Dermis microvascular lymphatic vessel endothelial cell (primary cell): ENCODE measurements around the gene CAMKK1. TPM values are rescaled to one million over a fixed set of nuclear protein-coding genes. Genes with fewer than 3 reads are reported as not detected.
A peak's percentile ranks its signal among the peaks of the same experiment; 100 is the strongest.

ENCODE experiments used
- DNase-seq, 2 donors: peaks; one replicate each; pipeline versions ENCODE4 v3.0.0 to v3.0.0-alpha.2; 2010; ENCODE audit warnings: low read depth in 2 of 2
- total RNA-seq: library from RNA; depleted of rRNA; stranded (reverse); fragments of >200 nt; gene quantifications from 2 replicates; pipeline ENCODE4 v1.2.1, GENCODE V29; 2014

The CAMKK1 gene
- total RNA-seq, 1 donor from 2014 or later = 0.64 TPM

- no peak for DNase-seq
Observed at GRCh38 chr17:3897731-3898130, 4.9 kb upstream of the CAMKK1 start.

GRCh38 chr17:3896968-3897235 is 4.0 kb upstream of the CAMKK1 start:
- no peak for DNase-seq

- no peak for DNase-seq
Observed at GRCh38 chr17:3896108-3896967, 3.5 kb upstream of the CAMKK1 start.

GRCh38 chr17:3895354-3895753 is 2.5 kb upstream of the CAMKK1 start:
- DNase-seq = no peak

- DNase-seq = peak in 1 of 2 donors; percentile 68
Observed at GRCh38 chr17:3894911-3895343, 2.1 kb upstream of the CAMKK1 start.

- no peak for DNase-seq
Observed at GRCh38 chr17:3894188-3894587, 1.3 kb upstream of the CAMKK1 start.

GRCh38 chr17:3893720-3894116 is 865 bp upstream of the CAMKK1 start:
- no peak for DNase-seq

- peak in 1 of 2 donors; percentile 74 for DNase-seq
Observed at GRCh38 chr17:3892095-3892998, 506 bp downstream of the CAMKK1 start.

- peak in 1 of 2 donors; percentile 25 for DNase-seq
Observed at GRCh38 chr17:3891626-3892094, 1.2 kb downstream of the CAMKK1 start.

GRCh38 chr17:3890878-3891219 is 2.0 kb downstream of the CAMKK1 start:
- no peak for DNase-seq

- peak in 1 of 2 donors; percentile 87 for DNase-seq
Observed at GRCh38 chr17:3890082-3890877, 2.6 kb downstream of the CAMKK1 start.

- DNase-seq = no peak
Observed at GRCh38 chr17:3889325-3890012, 3.4 kb downstream of the CAMKK1 start.

- DNase-seq = peak; percentile 51 to 93
Observed at GRCh38 chr17:3888343-3889171, 4.3 kb downstream of the CAMKK1 start.

GRCh38 chr17:3887804-3888203 is 5.0 kb downstream of the CAMKK1 start:
- peak in 1 of 2 donors; percentile 33 for DNase-seq

GRCh38 chr17:3887394-3887793 is 5.5 kb downstream of the CAMKK1 start:
- DNase-seq = no peak

GRCh38 chr17:3886776-3887175 is 6.1 kb downstream of the CAMKK1 start:
- peak in 1 of 2 donors; percentile 27 for DNase-seq

GRCh38 chr17:3885970-3886369 is 6.9 kb downstream of the CAMKK1 start:
- peak in 1 of 2 donors; percentile 53 for DNase-seq

GRCh38 chr17:3885271-3885670 is 7.6 kb downstream of the CAMKK1 start:
- peak in 1 of 2 donors; percentile 42 for DNase-seq

- no peak for DNase-seq
Observed at GRCh38 chr17:3884188-3884587, 8.7 kb downstream of the CAMKK1 start.

- no peak for DNase-seq
Observed at GRCh38 chr17:3882276-3882675, 10.6 kb downstream of the CAMKK1 start.
